Neuronal stem cell (in vitro differentiated cells): ENCODE results near the gene FADS2.
"Not testable (repeated sequence)": the region's sequence is repeated elsewhere in the genome, so short reads cannot be mapped to it uniquely, and the experiment has no call there.

Experiments
- DNase-seq: peaks from one replicate; pipeline ENCODE4 v3.0.0-alpha.2; 2013; ENCODE audit warnings: low spot score
- H2AFZ ChIP-seq: one replicate; pipeline ENCODE4 v1.6.1; 2013; ENCODE audit warnings: mild to moderate bottlenecking, low read length, inconsistent platforms
- H2AK5ac ChIP-seq: 2 replicates; pipeline ENCODE4 v1.6.1; 2013; ENCODE audit warnings: low read depth, mild to moderate bottlenecking, inconsistent platforms, low read length, moderate library complexity, mixed read lengths
- H2BK120ac ChIP-seq: 2 replicates; pipeline ENCODE4 v1.6.1; 2013; ENCODE audit warnings: low read depth, mild to moderate bottlenecking, inconsistent platforms, low read length, moderate library complexity, mixed read lengths
- H2BK12ac ChIP-seq: one replicate; pipeline ENCODE4 v1.6.1; 2013; ENCODE audit warnings: low read length, inconsistent platforms
- H2BK15ac ChIP-seq: 2 replicates; pipeline ENCODE4 v1.6.1; 2013; ENCODE audit warnings: mild to moderate bottlenecking, low read length, inconsistent platforms, mixed read lengths
- H2BK5ac ChIP-seq: one replicate; pipeline ENCODE4 v1.6.1; 2013; ENCODE audit warnings: inconsistent platforms, mild to moderate bottlenecking, low read length, moderate library complexity
- H3K14ac ChIP-seq: one replicate; pipeline ENCODE4 v1.6.1; 2013; ENCODE audit warnings: low read length, inconsistent platforms
- H3K18ac ChIP-seq: 2 replicates; pipeline ENCODE4 v1.6.1; 2013; ENCODE audit warnings: low read length, inconsistent platforms
- H3K23ac ChIP-seq: 2 replicates; pipeline ENCODE4 v1.6.1; 2013; ENCODE audit warnings: low read depth, mild to moderate bottlenecking, mixed read lengths, low read length, inconsistent platforms; ENCODE audit not compliant: poor library complexity
- H3K27ac ChIP-seq: replicated peaks from 3 replicates; pipeline ENCODE4 v1.5.1; 2013; ENCODE audit warnings: low read length, inconsistent platforms
- H3K27me3 ChIP-seq, 3 experiments: 2 replicates each; pipeline ENCODE4 v1.6.1; 2013; ENCODE audit warnings: low read length in 3 of 3, mild to moderate bottlenecking in 2 of 3, inconsistent platforms in 1 of 3, low read depth in 1 of 3, mixed read lengths in 1 of 3, moderate library complexity in 1 of 3; ENCODE audit not compliant: control insufficient read depth in 3 of 3, insufficient read depth in 3 of 3
- H3K36me3 ChIP-seq, 2 donors: replicated peaks in 1 of 2; 2 replicates each; pipeline ENCODE4 v1.6.1; 2013; ENCODE audit warnings: low read length in 2 of 2; ENCODE audit not compliant: control insufficient read depth in 2 of 2, insufficient read depth in 2 of 2
- H3K4ac ChIP-seq: 2 replicates; pipeline ENCODE4 v1.6.1; 2013; ENCODE audit warnings: inconsistent platforms, mild to moderate bottlenecking, low read length, moderate library complexity
- H3K4me1 ChIP-seq, 2 donors: 1 replicate in 1 of 2; 2 replicates in 1 of 2; pipeline ENCODE4 v1.6.1; 2013; ENCODE audit warnings: low read length in 2 of 2, low read depth in 1 of 2; ENCODE audit not compliant: control insufficient read depth in 2 of 2, insufficient read depth in 1 of 2
- H3K4me2 ChIP-seq: one replicate; pipeline ENCODE4 v1.6.1; 2013; ENCODE audit warnings: mild to moderate bottlenecking, low read length, inconsistent platforms; ENCODE audit not compliant: insufficient read depth, poor library complexity, severe bottlenecking
- H3K4me3 ChIP-seq, 2 donors: 2 replicates each; pipeline ENCODE4 v1.5.1; 2013; ENCODE audit warnings: low read length in 2 of 2, mild to moderate bottlenecking in 2 of 2, inconsistent platforms in 1 of 2, moderate library complexity in 1 of 2
- H3K79me1 ChIP-seq: one replicate; pipeline ENCODE4 v1.6.1; 2013; ENCODE audit warnings: low read depth, mild to moderate bottlenecking, inconsistent platforms, low read length, moderate library complexity
- H3K9ac ChIP-seq: one replicate; pipeline ENCODE4 v1.6.1; 2013; ENCODE audit warnings: mild to moderate bottlenecking, low read depth, low read length, inconsistent platforms; ENCODE audit not compliant: poor library complexity
- H3K9me3 ChIP-seq, 2 donors: replicated peaks in 1 of 2; 2 replicates each; pipeline versions ENCODE3 to v1.6.1; 2013; ENCODE audit warnings: low read length in 2 of 2, mild to moderate bottlenecking in 2 of 2, inconsistent platforms in 1 of 2, low read depth in 1 of 2, mixed read lengths in 1 of 2, moderate library complexity in 1 of 2; ENCODE audit not compliant: control insufficient read depth in 2 of 2, insufficient read depth in 1 of 2
- H4K8ac ChIP-seq: one replicate; pipeline ENCODE4 v1.6.1; 2013; ENCODE audit warnings: low read depth, mild to moderate bottlenecking, inconsistent platforms, low read length, moderate library complexity
- H4K91ac ChIP-seq: one replicate; pipeline ENCODE4 v1.6.1; 2013; ENCODE audit warnings: low read length, low read depth, mild to moderate bottlenecking, inconsistent platforms; ENCODE audit not compliant: poor library complexity
- WGBS, 2 donors: extraction: QIAGEN DNeasy Blood & Tissue Kit; methylation state at CpG; one replicate each; pipeline ENCODE4 v1.1.7; 2013; ENCODE audit warnings: missing lambda C conversion rate in 2 of 2, mixed read lengths in 1 of 2; ENCODE audit not compliant: insufficient read length in 2 of 2, insufficient replicate concordance in 1 of 2; ENCODE audit errors: extremely low coverage in 2 of 2; 5-methylcytosine and 5-hydroxymethylcytosine counted together

Gene FADS2

DNA sequence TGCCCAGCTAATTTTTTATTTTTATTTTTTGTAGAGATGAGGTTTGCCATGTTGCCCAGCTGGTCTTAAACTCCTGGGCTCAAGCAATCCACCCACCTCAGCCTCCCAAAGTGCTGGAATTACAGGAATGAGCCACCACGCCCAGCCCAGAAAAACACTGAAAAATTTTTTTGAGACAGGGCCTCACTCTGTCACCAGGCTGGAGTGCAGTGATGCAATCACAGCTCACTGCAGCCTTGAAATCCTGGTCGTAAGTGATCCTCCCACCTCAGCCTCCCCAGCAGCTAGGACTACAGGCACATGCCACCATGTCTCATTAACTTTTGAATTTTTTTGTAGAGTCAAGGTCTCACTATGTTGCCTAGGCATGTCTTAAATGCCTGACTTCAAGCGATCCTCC is 54.2 kb downstream of the FADS2 start:
- H2BK12ac ChIP-seq, H3K27ac ChIP-seq, H2BK120ac ChIP-seq, H3K14ac ChIP-seq, H3K4me1 ChIP-seq, H3K4me3 ChIP-seq, H3K9me3 ChIP-seq, H4K8ac ChIP-seq, H3K4ac ChIP-seq, H2BK5ac ChIP-seq, H4K91ac ChIP-seq, DNase-seq, H2AFZ ChIP-seq, H3K18ac ChIP-seq, H3K9ac ChIP-seq, H2BK15ac ChIP-seq, H3K79me1 ChIP-seq, H3K4me2 ChIP-seq, H2AK5ac ChIP-seq, H3K23ac ChIP-seq, H3K27me3 ChIP-seq, H3K36me3 ChIP-seq: not testable (repeated sequence)
- WGBS, 2 donors: no CpG with 5 or more reads among the region's 3 CpGs

DNA sequence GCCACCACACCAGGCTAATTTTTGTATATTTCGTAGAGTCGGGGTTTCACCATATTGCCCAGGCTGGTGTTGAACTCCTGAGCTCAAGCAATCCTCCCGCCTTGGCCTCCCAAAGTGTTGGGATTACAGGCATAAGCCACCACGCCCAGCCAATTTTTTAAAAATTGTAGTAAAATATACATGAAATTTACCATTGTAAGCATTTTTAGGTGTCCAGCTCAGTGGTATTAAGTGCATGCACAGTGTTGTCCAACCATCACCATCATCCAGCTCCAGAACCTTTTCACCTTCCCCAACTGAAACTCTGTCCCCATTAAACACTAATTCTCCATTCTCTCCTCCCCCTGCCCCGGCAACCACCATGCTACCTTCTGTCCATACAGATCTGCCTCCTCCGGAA is 54.8 kb downstream of the FADS2 start:
- Histone ChIP-seq H2AFZ (no peak overlapping the region), H4K91ac (no peak overlapping the region), H3K4me1 (peaks cover 1 to 9% of the 10 kb centered on the region in 2 donors), H3K27ac (no peak overlapping the region), H3K9me3 (peaks cover 2 to 9% of the 10 kb centered on the region in 2 donors), H3K4me3 (no peak overlapping the region), H3K4ac (no peak overlapping the region), H3K18ac (no peak overlapping the region), H3K23ac (no peak overlapping the region), H3K14ac (no peak overlapping the region), H2BK12ac (no peak overlapping the region), H2BK5ac (no peak overlapping the region), H3K4me2 (no peak overlapping the region), H2AK5ac (no peak overlapping the region), H2BK15ac (no peak overlapping the region), H3K79me1 (no peaks in the 10 kb centered on the region), H4K8ac (no peak overlapping the region), H3K9ac (no peak overlapping the region), H2BK120ac (no peak overlapping the region), H3K27me3 (no peaks in the 10 kb centered on the region), H3K36me3 (no peaks in the 10 kb centered on the region)
- no CpG with 5 or more reads among the region's 6 CpGs for WGBS, 2 donors
- no peak for DNase-seq

DNA sequence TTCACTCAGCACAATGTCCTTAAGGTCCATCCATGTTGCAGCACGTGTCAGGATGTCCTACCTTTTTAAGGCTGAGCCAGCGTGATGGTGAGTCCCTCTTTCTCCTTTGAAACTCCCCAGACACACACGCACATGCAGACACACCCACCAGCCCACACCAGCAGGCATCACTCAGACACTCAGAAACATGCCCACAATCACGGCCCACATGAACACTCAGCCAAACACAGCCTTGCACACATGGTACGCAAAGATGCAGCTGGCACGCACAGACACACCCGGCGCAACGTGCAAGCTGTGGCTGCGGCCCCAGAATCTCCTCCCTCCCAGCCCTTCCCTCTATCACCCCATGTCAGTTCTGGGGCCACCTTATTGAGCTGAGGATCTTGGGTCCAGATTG is 55.2 kb downstream of the FADS2 start:
- H2BK5ac ChIP-seq: no peak overlapping the region
- no peak overlapping the region for H4K91ac ChIP-seq
- H2AFZ ChIP-seq: no peak overlapping the region
- no peak overlapping the region for H2AK5ac ChIP-seq
- no peak overlapping the region for H2BK15ac ChIP-seq
- no peaks in the 10 kb centered on the region for H3K36me3 ChIP-seq
- no peak for DNase-seq
- H3K9ac ChIP-seq: no peak overlapping the region
- H3K18ac ChIP-seq: no peak overlapping the region
- H2BK120ac ChIP-seq: no peak overlapping the region
- H3K23ac ChIP-seq: no peak overlapping the region
- no peaks in the 10 kb centered on the region for H3K79me1 ChIP-seq
- H3K4me1 ChIP-seq: peaks cover 1 to 9% of the 10 kb centered on the region in 2 donors
- H3K14ac ChIP-seq: no peak overlapping the region
- no peak overlapping the region for H3K27ac ChIP-seq
- H3K27me3 ChIP-seq: no peaks in the 10 kb centered on the region
- no peak overlapping the region for H3K4me2 ChIP-seq
- no peak overlapping the region for H2BK12ac ChIP-seq
- no CpG with 5 or more reads among the region's 10 CpGs for WGBS, 2 donors
- no peak overlapping the region for H4K8ac ChIP-seq
- no peak overlapping the region for H3K4ac ChIP-seq
- peaks cover 2 to 9% of the 10 kb centered on the region in 2 donors for H3K9me3 ChIP-seq
- no peak overlapping the region for H3K4me3 ChIP-seq

DNA sequence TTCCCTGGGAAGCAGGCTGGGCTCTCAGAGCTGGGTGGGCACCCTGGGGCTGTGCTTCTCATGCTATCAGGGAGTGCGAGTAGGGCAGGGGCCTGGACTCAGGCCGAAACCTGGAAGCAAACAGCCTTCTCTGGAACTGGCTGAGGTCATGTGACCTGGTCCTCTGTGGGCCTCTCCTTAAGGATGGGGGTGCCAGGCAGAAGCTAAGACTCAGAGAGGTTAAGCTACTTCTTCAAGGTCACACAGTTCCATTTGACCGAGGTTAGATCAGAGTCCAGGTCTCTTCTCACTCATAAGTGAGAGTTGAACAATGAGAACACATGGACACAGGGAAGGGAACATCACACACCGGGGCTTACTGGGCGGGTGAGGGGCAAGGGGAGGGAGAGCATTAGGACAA is 55.8 kb downstream of the FADS2 start:
- Histone ChIP-seq H3K27ac (no peak overlapping the region), H4K91ac (no peak overlapping the region), H4K8ac (no peak overlapping the region), H3K9me3 (peaks cover 2 to 9% of the 10 kb centered on the region in 2 donors), H3K36me3 (no peaks in the 10 kb centered on the region), H3K14ac (no peak overlapping the region), H3K4ac (no peak overlapping the region), H2AK5ac (no peak overlapping the region), H2BK12ac (no peak overlapping the region), H2BK5ac (no peak overlapping the region), H3K79me1 (no peaks in the 10 kb centered on the region), H2BK15ac (no peak overlapping the region), H3K27me3 (no peaks in the 10 kb centered on the region), H2AFZ (no peak overlapping the region), H3K4me3 (no peak overlapping the region), H3K18ac (no peak overlapping the region), H3K9ac (no peak overlapping the region), H3K4me1 (peaks cover 1 to 9% of the 10 kb centered on the region in 2 donors), H2BK120ac (no peak overlapping the region), H3K4me2 (no peak overlapping the region), H3K23ac (no peak overlapping the region)
- WGBS, 2 donors: no CpG with 5 or more reads among the region's 5 CpGs
- no peak for DNase-seq
